Activated T-cell treated with anti-CD3 and anti-CD28 coated beads for 4 hours (primary cell): ENCODE data around the gene SERINC3.
"Not testable (repeated sequence)": the region's sequence is repeated elsewhere in the genome, so short reads cannot be mapped to it uniquely, and the experiment has no call there.

Experiments used
- DNase-seq: peaks from one replicate; pipeline ENCODE4 v3.0.0-alpha.2; 2020

SERINC3 gene

DNA sequence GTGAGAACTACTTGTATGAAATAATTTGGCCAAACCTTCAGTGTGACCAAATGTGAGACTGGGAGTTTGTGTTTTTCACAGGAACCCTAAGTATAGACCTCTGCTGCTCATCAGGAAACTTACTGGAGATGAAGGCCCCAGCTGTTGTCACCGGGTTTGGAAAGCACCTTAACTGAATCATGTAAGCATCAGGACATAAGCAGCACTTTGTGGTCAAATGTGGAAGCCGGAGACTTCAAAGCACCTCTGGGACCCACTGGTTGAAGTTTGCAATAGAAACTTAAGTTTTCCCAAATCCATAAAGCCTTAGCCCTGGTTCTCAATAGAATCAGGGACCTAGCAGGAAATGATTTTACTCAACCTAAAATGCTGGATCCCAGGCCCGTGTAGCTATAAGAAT lies 31.9 kb downstream of the SERINC3 start:
- DNase-seq, result no peak

- DNase-seq, result no peak
Observed at GRCh38 chr20:44489223-44489622, 32.6 kb downstream of the SERINC3 start.

GRCh38 chr20:44488551-44488950 lies 33.3 kb downstream of the SERINC3 start:
- no peak for DNase-seq

GRCh38 chr20:44485830-44486198 lies 36.1 kb downstream of the SERINC3 start:
- DNase-seq, result no peak

DNA sequence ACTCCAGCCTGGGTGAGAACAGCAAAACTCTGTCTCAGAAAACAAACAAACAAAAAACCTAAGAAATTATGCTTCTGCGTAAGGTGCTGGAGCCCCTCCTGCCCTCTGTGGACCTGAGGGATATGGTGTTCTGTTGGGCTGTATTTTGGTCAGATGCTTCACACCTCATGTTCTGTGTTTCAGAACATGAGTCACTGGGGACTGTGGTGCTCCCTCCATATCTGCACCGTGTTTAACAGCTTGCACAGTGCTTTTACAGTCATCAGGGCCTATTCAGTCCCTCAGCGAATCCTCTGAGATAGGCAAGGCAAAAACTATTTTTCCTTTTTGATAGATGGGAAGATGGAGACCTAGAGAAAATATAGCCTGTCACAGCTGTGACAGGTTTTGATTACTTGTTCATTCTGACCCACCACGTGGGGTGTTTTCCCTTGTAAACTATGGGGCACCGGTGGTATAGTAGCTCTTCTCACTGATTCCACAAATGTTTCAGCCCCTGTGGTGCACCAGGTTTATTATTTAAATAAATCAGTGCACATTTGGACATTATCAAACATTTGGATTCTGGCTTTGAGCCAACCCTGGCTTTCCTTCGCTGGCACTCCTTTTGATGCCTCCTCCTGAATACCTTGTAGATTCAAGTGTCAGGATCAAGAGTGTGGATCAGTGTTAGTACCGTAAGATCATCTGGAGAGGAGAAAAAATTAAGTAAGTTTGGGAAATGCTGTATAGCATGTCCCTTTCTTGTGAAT lies 36.6 kb downstream of the SERINC3 start:
- DNase-seq, result no peak

DNA sequence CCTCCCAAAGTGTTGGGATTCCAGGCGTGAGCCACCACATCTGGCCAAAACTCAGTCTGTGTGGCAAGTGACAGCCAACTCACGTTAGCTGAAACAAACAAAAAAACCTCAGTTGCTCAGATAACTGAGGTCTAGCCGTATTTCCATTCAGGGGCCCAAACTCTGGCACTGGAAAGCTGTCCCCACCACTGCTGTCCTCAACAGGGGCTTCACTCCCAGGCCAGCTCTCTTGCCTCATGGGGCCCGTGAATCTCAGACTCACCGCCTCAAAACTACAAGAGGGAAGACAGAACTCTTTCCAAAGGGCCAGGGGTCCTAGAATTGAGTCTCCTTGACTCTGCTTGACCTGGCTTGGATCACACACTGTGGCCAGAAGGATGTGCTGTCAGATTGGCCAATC lies 38.8 kb downstream of the SERINC3 start:
- DNase-seq, result no peak

DNA sequence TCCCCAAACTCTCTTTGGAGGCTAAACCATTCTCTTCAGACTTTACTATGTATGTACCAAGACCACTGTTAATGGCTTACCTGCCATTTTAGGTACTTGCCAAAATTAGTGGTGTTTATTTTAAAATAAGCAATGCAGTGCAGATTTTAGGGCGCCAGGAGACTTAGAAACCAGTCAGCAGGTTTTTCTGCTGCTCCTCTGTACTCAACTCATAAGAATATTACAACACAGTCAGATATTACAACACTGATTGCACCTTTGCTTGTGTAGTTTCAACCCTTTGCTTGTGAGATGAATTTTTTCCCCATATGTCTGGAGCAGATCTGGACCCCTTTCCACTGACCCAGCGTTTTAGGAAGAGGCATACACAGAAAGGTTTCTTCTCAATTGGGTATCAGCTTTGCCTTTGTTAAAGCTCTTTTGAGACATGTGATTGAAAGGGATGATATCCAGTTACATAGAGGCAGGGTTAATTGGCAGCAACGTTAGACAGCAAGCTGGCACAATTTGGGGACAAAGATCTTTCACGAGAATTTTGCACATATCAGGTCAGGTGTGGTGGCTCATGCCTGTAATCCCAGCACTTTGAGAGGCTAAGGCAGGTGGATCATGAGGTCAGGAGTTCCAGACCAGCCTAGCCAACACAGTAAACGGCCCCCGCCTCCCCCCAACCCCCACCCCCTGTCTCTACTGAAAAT lies 40.0 kb downstream of the SERINC3 start:
- DNase-seq, result no peak

- no peak for DNase-seq
Observed at GRCh38 chr20:44480097-44480496, 41.8 kb downstream of the SERINC3 start.

- DNase-seq, result no peak
Observed at GRCh38 chr20:44479643-44480042, 42.2 kb downstream of the SERINC3 start.

DNA sequence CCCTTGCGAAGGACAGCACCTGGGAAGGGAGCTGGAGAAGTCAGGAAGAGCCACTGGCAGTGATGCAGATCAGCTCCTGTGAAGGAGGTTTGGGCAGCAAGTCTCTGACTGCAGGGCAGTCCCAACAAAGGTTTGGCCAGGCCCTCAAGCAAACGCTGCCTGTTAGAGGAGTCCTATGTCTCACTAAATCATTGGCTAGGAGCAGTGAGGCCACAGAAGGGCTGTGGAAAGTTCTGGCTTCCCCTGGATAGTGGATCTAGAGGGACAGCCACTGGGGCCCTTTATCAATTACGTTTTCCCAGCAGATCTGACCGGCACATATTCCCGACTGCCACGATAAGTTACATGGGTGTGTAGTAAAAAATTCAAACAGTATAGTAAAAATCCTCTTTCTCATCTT lies 43.7 kb downstream of the SERINC3 start:
- DNase-seq, result no peak

DNA sequence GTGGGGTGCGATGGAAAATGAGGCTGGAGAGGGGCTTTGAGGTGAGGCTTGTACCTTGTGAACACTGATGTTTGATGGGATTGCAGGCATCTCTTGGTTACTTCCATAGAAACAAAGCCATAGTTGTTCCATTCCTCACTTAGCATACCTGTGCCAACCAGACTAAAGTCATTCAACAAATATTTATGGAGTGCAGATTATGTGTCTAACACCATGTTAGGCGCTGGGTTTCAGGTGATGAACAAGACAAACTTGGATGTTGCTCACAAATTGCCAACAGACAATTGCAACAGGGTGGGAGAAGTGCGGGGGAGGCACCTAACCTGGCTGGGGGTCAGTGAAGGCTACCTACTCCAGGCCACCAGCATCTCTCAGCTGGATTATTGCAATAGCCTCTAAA lies 44.7 kb downstream of the SERINC3 start:
- DNase-seq, result no peak

DNA sequence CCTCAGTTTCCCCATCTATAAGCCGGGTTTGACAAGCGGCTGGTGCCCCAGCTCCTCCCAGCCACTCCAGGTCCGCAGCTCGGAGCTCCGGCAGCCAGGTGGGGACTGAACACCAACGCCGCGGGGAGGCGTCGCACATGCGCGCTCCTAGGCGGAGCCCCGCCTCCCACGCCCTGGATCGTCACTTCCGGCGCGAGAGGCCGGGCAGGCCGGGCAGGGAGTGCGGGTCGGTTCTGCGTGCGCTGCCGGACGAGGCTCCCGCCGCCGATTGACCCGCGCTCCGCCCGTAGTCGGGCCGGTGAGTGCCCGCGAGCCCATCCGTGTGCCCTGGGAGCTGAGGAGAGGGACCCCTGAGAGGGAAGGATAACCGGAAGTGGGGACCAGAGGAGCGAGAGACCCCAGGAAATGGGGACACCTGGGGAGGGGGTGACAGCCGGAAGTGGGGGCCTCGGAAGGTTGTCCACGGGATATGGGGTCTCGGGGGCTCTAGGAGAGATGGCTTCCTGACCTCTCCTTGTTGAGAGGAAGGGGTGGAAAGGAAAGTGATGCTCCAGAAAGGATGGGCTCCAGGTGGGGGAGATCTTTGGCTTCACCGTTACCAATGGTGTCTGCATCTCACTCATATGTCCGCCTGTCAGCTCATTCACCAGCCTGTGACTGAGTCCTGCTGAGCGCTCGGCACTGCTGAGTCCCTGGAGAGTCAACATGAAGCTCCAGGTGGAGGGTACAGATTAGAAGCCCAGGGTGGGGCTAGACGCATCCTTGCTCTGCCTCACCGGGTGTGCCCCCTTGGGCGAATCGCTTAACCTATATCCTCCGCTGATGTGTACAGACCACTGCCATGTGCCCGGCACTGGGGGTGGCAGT lies 45.9 kb downstream of the SERINC3 start, which contains the start of gene TTPAL:
Gene TTPAL, plus strand, starts transcription at position 181 of the 867 bp plus-strand sequence. CDS start 4,126 bp downstream, outside the sequence.
- DNase-seq, result peak; percentile 90

GRCh38 chr20:44475372-44475693 lies 46.5 kb downstream of the SERINC3 start:
- DNase-seq, result no peak

DNA sequence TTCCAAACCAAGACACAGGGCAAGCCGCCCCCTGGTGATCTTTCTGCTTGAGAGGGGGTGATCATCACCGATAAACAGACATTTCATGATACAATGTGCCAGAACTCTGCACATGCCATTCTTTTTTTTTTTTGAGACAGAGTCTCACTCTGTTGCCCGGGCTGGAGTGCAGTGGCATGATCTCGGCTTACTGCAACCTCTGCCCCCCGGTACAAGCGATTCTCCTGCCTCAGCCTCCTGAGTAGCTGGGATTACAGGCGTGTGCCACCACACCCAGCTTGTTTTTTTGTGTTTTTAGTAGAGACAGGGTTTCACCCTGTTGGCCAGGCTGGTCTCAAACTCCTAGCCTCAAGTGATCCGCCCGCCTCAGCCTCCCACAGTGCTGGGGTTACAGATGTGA lies 49.6 kb downstream of the SERINC3 start:
- not testable (repeated sequence) for DNase-seq

DNA sequence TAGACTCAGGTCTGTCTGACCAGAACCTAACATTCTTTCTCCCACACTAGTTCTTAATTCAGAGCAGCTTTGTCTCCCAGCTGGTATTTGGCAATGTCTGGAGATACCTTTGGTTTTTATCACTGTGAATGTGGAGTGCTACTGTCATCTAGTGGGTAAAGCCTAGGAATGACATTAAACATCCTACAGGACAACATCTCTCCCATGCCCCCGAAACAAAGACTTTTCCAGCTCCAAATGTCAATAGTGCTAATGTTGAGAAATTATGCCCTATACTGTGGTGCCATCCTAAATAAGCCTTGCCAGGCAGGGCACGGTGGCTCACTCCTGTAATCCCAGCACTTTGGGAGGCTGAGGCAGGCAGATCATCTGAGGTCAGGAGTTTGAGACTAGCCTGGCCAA lies 50.4 kb downstream of the SERINC3 start:
- DNase-seq, result no peak

DNA sequence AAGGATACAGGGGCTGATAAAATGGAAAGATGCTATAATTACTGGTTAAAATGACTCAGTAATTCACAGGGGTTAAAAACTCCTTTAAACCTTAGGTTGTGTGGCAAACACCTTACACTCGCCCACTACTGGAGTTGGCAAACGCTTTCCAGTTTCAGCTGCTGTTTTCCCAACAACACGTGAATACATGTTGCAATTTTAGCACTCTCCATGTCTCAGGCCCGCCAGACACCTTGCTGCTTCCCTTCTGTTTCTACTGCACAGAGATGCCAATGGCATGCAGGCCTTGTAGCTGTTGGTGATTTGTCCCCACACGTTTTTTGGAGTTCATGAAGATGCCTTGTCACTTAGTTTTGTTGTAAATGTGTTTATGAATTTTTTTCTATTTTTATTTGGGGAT lies 51.5 kb downstream of the SERINC3 start:
- no peak for DNase-seq

- DNase-seq, result no peak
Observed at GRCh38 chr20:44468044-44468782, 53.7 kb downstream of the SERINC3 start.

GRCh38 chr20:44467289-44467883 lies 54.5 kb downstream of the SERINC3 start:
- no peak for DNase-seq

DNA sequence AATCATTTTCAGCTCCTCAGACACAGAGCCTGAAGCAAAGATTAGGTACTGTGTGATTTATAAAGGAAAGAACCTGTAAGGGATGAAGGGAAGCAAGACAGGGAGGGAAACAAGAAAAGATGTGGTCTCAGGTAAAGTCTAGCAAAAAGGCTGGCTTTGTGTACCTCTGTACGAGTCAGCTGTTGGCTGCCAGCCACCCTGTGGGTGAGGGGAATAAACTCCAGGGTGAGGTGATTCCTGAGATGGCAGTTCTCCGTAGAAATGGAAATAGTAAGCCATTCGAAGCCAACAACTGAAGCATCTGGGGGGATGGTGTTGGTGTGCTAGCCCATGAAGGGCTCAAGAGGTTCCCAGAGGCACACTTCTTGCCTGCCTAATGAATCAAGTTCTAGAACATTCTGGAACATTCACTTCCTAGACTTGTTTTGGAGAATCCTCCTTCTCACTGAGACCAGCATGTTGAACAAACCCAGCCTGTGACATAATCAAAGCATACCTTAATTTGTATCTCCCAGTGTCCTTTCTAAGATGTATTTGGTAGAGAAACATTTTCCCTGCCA lies 56.8 kb downstream of the SERINC3 start:
- no peak for DNase-seq

DNA sequence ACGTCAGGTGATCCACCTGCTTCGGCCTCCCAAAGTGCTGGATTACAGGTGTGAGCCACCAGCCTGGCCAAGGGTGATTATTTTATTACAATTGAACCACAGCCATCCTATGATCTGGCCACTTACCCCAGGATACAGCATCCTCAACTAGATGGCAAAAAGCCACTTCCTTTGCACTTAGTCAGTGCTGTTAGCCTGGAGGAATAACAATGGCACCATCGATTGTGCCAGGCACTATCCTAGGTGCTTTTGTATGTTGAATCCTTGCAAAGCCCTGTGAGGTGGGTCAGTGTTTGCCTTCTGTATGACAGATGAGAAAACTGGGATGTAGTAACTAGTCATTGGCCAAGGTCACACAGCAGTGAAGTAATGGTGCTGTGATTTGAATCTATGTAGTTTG lies 57.4 kb downstream of the SERINC3 start:
- DNase-seq, result no peak

DNA sequence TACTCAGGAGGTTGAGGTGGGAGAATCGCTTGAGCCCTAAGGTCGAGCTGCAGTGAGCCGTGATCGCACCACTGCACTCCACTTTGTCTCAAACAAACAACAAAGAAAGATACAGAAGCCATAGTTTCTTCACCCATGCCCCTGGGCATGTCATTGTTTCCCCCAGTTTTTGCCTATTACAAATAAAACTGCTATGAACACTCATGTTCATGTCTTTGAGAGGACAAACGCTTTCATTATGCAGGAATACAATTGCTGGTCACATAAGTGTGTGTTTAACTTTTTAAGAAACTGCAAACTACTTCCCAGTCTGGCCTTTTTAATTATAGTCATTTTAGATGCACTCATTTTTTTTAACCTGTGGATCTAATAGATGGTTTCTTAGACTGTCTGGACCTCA lies 58.4 kb downstream of the SERINC3 start:
- no peak for DNase-seq

DNA sequence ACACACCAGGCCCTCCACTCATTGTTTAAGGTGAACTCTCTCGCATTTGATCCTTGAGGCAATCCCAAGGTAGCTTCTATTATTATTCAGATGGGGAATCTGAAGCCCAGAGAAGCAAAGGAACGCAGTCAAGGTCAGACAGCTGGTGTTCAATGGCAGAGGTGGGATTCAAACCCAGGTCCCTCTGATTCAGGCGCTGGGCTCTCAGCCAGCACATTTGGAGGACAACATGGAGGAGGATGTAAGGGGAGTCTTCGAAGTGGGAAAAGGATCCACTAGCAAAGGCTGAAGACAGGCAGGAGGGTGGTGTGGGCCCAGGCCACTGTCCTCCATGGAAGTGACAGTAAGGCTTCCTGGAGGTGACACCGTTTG lies 60.1 kb downstream of the SERINC3 start:
- DNase-seq, result no peak
